Mammary epithelial cell (primary cell): ENCODE data around the gene NKX6-1.

ENCODE experiments used
- EZH2 ChIP-seq: IDR thresholded peaks from 2 replicates; pipeline ENCODE4 v1.6.1; 2012; ENCODE audit warnings: low read length, inconsistent platforms, borderline replicate concordance
- TF ChIP-seq, protein P1 (sequence below), 2 donors: IDR thresholded peaks in 1 of 2; conservative IDR thresholded peaks in 1 of 2; 2 replicates each; pipeline ENCODE4 v1.5.1; 2011 to 2012; ENCODE audit warnings: inconsistent platforms in 2 of 2, low read length in 2 of 2, mild to moderate bottlenecking in 2 of 2, control low read depth in 1 of 2, low read depth in 1 of 2; ENCODE audit not compliant: insufficient read depth in 1 of 2; ENCODE audit errors: extremely low read depth in 1 of 2

DNA sequence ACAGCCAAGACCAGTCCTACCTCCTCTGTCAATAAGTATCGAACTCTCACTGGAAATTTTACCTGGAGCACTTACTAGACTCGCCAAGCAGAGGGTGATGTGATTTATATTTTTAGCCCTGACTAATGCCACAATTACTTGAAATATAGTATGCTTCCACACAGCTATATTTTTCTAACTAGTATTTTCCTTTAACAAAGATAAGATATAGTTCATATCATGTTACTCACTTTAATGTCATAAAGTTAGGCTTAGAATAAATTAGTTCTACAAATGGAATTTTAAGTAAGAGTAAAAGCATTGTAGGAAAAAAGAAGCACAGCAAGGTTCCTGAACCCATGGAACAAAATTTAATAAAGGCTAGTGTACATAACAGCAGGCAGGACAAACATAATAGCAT, 16.0 kb upstream of the NKX6-1 start:
- TF ChIP-seq, protein P1, sequence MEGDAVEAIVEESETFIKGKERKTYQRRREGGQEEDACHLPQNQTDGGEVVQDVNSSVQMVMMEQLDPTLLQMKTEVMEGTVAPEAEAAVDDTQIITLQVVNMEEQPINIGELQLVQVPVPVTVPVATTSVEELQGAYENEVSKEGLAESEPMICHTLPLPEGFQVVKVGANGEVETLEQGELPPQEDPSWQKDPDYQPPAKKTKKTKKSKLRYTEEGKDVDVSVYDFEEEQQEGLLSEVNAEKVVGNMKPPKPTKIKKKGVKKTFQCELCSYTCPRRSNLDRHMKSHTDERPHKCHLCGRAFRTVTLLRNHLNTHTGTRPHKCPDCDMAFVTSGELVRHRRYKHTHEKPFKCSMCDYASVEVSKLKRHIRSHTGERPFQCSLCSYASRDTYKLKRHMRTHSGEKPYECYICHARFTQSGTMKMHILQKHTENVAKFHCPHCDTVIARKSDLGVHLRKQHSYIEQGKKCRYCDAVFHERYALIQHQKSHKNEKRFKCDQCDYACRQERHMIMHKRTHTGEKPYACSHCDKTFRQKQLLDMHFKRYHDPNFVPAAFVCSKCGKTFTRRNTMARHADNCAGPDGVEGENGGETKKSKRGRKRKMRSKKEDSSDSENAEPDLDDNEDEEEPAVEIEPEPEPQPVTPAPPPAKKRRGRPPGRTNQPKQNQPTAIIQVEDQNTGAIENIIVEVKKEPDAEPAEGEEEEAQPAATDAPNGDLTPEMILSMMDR (conservative IDR thresholded peaks at IDR 0.05 in 1 of 2, IDR thresholded peaks at IDR 0.05 in 1 of 2; ENCODE audit: extremely low read depth in 1 of 2, insufficient read depth in 1 of 2, low read depth in 1 of 2, low read length in 2 of 2): no peak
- no peak for TF ChIP-seq EZH2
